ENCODE results near the gene ZNF48.

ZNF48 gene

GRCh38 chr16:30406795-30407101 lies 11.5 kb downstream of the ZNF48 start:
- Histone ChIP-seq H3K27me3 (no peaks in the 10 kb centered on the region), H3K4me3 (ENCODE audit: low read depth, low read length) (peak overlapping the region; percentile 77), H3K9me3 (no peaks in the 10 kb centered on the region), H3K4me1 (peaks cover 6% of the 10 kb centered on the region; the same call in 1 of the 2 replicates), H3K36me3 (peaks cover 5% of the 10 kb centered on the region; the same call in 1 of the 2 replicates)
- no peak for TF ChIP-seq CTCF (IDR thresholded peaks at IDR 0.05; ENCODE audit: low read depth, low read length)
- DNase-seq: no peak

GRCh38 chr16:30407102-30407803 lies 12.0 kb downstream of the ZNF48 start, which contains the start of gene ZNF771:
Gene ZNF771, plus strand, starts transcription at chr16:30407606. Its CDS starts 448 bp downstream, at chr16:30408054.
- H3K9me3 ChIP-seq: no peaks in the 10 kb centered on the region
- peak within 1 kb of the TSS; percentile 77 for H3K4me3 ChIP-seq (ENCODE audit: low read depth, low read length)
- H3K4me1 ChIP-seq: peaks cover 6% of the 10 kb centered on the region; the same call in 1 of the 2 replicates
- TF ChIP-seq CTCF (IDR thresholded peaks at IDR 0.05; ENCODE audit: low read depth, low read length): no peak
- H3K36me3 ChIP-seq: peaks cover 10% of the 10 kb centered on the region
- no peaks in the 10 kb centered on the region for H3K27me3 ChIP-seq
- peak; percentile 98 for DNase-seq

GRCh38 chr16:30407804-30408534 lies 12.7 kb downstream of the ZNF48 start:
- peaks cover 10% of the 10 kb centered on the region for H3K36me3 ChIP-seq
- no peak for TF ChIP-seq CTCF (IDR thresholded peaks at IDR 0.05; ENCODE audit: low read depth, low read length)
- peaks cover 6% of the 10 kb centered on the region; the same call in 1 of the 2 replicates for H3K4me1 ChIP-seq
- no peak for DNase-seq
- no peaks in the 10 kb centered on the region for H3K27me3 ChIP-seq
- H3K9me3 ChIP-seq: no peaks in the 10 kb centered on the region
- peak overlapping the region; percentile 77 for H3K4me3 ChIP-seq (ENCODE audit: low read depth, low read length)

GRCh38 chr16:30409125-30410060 lies 14.2 kb downstream of the ZNF48 start:
- Histone ChIP-seq H3K9me3 (no peaks in the 10 kb centered on the region), H3K27me3 (no peaks in the 10 kb centered on the region), H3K36me3 (peaks cover 10% of the 10 kb centered on the region), H3K4me1 (peaks cover 6% of the 10 kb centered on the region; the same call in 1 of the 2 replicates), H3K4me3 (ENCODE audit: low read depth, low read length) (no peak overlapping the region)
- DNase-seq: peak; percentile 96
- peak; percentile 97 for TF ChIP-seq CTCF (IDR thresholded peaks at IDR 0.05; ENCODE audit: low read depth, low read length)

GRCh38 chr16:30413112-30413806 lies 18.0 kb downstream of the ZNF48 start:
- Histone ChIP-seq H3K4me3 (ENCODE audit: low read depth, low read length) (no peak overlapping the region), H3K4me1 (peaks cover 9% of the 10 kb centered on the region; the same call in 1 of the 2 replicates), H3K9me3 (no peaks in the 10 kb centered on the region), H3K36me3 (peaks cover 10% of the 10 kb centered on the region), H3K27me3 (no peaks in the 10 kb centered on the region)
- DNase-seq: no peak
- no peak for TF ChIP-seq CTCF (IDR thresholded peaks at IDR 0.05; ENCODE audit: low read depth, low read length)
